Esophagus muscularis mucosa (tissue), 3 donors: ENCODE measurements around the gene NTRK3.

ENCODE experiments used
- CTCF ChIP-seq, 3 experiments: fragments of 200-600 bp in 2 of 3; fragments of 450-650 bp in 1 of 3; sonication (generic) in 2 of 3; IDR thresholded peaks; one replicate each; pipeline ENCODE4 v1.5.1; 2017 to 2019; ENCODE audit warnings: antibody characterized with exemption in 3 of 3, mild to moderate bottlenecking in 2 of 3, moderate library complexity in 1 of 3
- POLR2AphosphoS5 ChIP-seq, 2 donors: sonication (generic); formaldehyde crosslinking; IDR thresholded peaks; one replicate each; pipeline ENCODE4 v1.6.1; 2017; ENCODE audit warnings: antibody characterized with exemption in 2 of 2

GRCh38 chr15:88032787-88033186 is 223.8 kb downstream of the NTRK3 start:
- no peak for TF ChIP-seq CTCF (IDR thresholded peaks at IDR 0.05)
- TF ChIP-seq POLR2AphosphoS5 (IDR thresholded peaks at IDR 0.05) = no peak
